ENCODE results near the gene TSPAN18.

DNA sequence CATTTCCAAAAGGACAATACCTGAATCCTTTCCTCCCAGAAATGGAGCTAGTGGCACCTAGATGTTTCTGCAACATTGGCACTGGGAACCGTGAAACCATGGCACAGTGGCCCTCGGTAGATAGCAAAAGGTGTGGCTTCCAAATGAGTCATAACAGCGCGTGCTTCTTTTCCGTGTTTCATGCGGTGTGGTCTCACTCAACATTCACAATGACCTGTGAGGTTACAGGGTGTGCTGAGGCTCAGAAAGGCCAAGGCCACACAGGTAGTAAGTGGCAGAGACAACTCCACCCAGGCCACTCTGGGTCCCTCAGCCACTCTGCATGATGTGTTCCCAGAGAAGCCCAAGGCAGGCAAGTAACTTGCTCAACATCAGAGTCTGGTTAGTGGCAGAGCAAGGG, 156.5 kb downstream of the TSPAN18 start:
- TF ChIP-seq, protein P1, sequence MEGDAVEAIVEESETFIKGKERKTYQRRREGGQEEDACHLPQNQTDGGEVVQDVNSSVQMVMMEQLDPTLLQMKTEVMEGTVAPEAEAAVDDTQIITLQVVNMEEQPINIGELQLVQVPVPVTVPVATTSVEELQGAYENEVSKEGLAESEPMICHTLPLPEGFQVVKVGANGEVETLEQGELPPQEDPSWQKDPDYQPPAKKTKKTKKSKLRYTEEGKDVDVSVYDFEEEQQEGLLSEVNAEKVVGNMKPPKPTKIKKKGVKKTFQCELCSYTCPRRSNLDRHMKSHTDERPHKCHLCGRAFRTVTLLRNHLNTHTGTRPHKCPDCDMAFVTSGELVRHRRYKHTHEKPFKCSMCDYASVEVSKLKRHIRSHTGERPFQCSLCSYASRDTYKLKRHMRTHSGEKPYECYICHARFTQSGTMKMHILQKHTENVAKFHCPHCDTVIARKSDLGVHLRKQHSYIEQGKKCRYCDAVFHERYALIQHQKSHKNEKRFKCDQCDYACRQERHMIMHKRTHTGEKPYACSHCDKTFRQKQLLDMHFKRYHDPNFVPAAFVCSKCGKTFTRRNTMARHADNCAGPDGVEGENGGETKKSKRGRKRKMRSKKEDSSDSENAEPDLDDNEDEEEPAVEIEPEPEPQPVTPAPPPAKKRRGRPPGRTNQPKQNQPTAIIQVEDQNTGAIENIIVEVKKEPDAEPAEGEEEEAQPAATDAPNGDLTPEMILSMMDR (IDR thresholded peaks at IDR 0.05): no peak
- no peak for TF ChIP-seq POLR2A (IDR thresholded peaks at IDR 0.05)
- TF ChIP-seq EP300 (IDR thresholded peaks at IDR 0.05): no peak

All from ovary (tissue), 3 donors.